ENCODE results near the gene TCTN2.

The TCTN2 gene

GRCh38 chr12:123743002-123743401 lies 72.1 kb downstream of the TCTN2 start:
- peak overlapping the region; percentile 85 for H3K27ac Mint-ChIP-seq
- peak overlapping the region; percentile 17 for H3K4me3 Mint-ChIP-seq
- no peaks in the 10 kb centered on the region for H3K9me3 Mint-ChIP-seq (ENCODE audit: low read depth)
- H3K4me1 Mint-ChIP-seq (ENCODE audit: low read depth), result peaks cover 39% of the 10 kb centered on the region
- H3K27me3 Mint-ChIP-seq, result no peaks in the 10 kb centered on the region
- H3K36me3 Mint-ChIP-seq, result peaks cover 23% of the 10 kb centered on the region

GRCh38 chr12:123744836-123745235 lies 73.9 kb downstream of the TCTN2 start:
- Mint-ChIP-seq H3K27ac (peak overlapping the region; percentile 22), H3K9me3 (ENCODE audit: low read depth) (no peaks in the 10 kb centered on the region), H3K27me3 (no peaks in the 10 kb centered on the region), H3K4me1 (ENCODE audit: low read depth) (peaks cover 41% of the 10 kb centered on the region), H3K4me3 (no peak overlapping the region), H3K36me3 (peaks cover 20% of the 10 kb centered on the region)

DNA sequence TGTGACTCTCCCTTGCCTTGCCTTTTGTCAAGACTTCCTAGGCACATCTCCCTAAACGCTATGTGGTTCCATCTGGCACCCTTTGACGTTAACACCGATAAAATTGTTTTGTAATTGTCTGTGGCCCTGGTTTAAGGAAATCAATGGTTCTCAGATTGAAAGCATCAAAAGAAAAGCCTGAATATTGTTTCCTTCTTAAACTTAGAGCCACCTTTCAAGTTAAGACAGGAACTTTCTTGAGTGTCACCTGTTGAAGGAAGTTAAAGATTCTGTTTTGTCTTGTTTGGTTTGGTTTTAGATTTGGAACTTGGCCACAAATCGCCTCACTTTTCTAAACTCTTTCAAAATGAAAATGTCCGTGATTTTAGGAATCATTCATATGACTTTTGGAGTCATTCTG lies 76.4 kb downstream of the TCTN2 start:
- Mint-ChIP-seq H3K27ac (peak overlapping the region; percentile 81), H3K4me1 (ENCODE audit: low read depth) (peaks cover 29% of the 10 kb centered on the region), H3K9me3 (ENCODE audit: low read depth) (no peaks in the 10 kb centered on the region), H3K36me3 (peaks cover 13% of the 10 kb centered on the region), H3K27me3 (no peaks in the 10 kb centered on the region), H3K4me3 (peak overlapping the region; percentile 12)

DNA sequence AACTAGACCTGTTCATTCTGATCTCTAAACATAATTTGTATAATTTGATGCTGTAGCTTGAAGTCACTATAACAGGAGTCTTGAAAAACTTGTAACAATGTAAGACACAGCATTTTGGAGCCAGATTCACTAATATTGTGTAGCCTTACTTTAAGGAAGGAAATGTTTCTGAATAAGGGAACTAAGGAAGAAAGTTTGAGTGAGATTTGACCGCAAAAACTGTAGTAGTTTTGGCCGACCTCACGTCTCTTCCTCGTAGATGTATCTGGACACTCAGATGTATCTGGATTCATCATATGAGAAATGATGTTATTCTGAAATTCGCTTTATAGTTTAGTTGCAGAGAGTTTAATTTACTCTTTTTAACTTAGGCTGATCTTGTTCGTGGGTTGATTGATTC lies 77.2 kb downstream of the TCTN2 start:
- no peaks in the 10 kb centered on the region for H3K9me3 Mint-ChIP-seq (ENCODE audit: low read depth)
- peaks cover 23% of the 10 kb centered on the region for H3K4me1 Mint-ChIP-seq (ENCODE audit: low read depth)
- no peak overlapping the region for H3K4me3 Mint-ChIP-seq
- H3K27ac Mint-ChIP-seq, result no peak overlapping the region
- no peaks in the 10 kb centered on the region for H3K27me3 Mint-ChIP-seq
- H3K36me3 Mint-ChIP-seq, result peaks cover 9% of the 10 kb centered on the region

- Mint-ChIP-seq H3K27ac (no peak overlapping the region), H3K9me3 (ENCODE audit: low read depth) (no peaks in the 10 kb centered on the region)
These were observed 77.7 kb downstream of the TCTN2 start for GRCh38 chr12:123748661-123749060.

DNA sequence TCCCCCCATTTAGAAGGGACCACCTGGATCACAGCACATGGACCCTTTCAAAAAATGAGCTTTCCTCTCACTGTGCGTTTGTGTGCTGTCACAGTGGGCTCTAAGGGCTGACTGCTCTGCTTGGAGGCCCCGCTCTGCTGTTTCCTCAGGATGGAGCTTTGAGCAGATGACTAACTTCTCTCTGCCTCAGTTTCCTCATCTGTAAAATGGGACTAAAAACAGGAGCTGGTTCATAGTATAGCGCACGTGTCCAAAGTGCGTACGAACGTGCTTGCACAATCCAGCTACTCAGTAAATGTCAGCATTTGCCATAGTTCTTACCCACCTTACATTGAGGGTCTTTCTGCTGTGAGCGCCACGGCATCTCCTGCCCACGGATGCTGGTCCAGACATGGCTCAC lies 78.4 kb downstream of the TCTN2 start:
- peaks cover 11% of the 10 kb centered on the region for H3K36me3 Mint-ChIP-seq
- no peaks in the 10 kb centered on the region for H3K9me3 Mint-ChIP-seq (ENCODE audit: low read depth)
- H3K4me3 Mint-ChIP-seq, result no peak overlapping the region
- no peaks in the 10 kb centered on the region for H3K27me3 Mint-ChIP-seq
- peaks cover 19% of the 10 kb centered on the region for H3K4me1 Mint-ChIP-seq (ENCODE audit: low read depth)
- H3K27ac Mint-ChIP-seq, result no peak overlapping the region

More at GRCh38 chr12:123748661-123749060, 77.7 kb downstream of the TCTN2 start:
- Mint-ChIP-seq H3K4me1 (ENCODE audit: low read depth) (peaks cover 20% of the 10 kb centered on the region), H3K27me3 (no peaks in the 10 kb centered on the region), H3K4me3 (no peak overlapping the region), H3K36me3 (peaks cover 11% of the 10 kb centered on the region)

GRCh38 chr12:123750159-123750656 lies 79.3 kb downstream of the TCTN2 start:
- peaks cover 11% of the 10 kb centered on the region for H3K36me3 Mint-ChIP-seq
- H3K4me1 Mint-ChIP-seq (ENCODE audit: low read depth), result peaks cover 18% of the 10 kb centered on the region
- H3K27ac Mint-ChIP-seq, result no peak overlapping the region
- H3K4me3 Mint-ChIP-seq, result no peak overlapping the region
- H3K9me3 Mint-ChIP-seq (ENCODE audit: low read depth), result no peaks in the 10 kb centered on the region
- no peaks in the 10 kb centered on the region for H3K27me3 Mint-ChIP-seq

GRCh38 chr12:123752046-123752445 lies 81.1 kb downstream of the TCTN2 start:
- Mint-ChIP-seq H3K4me1 (ENCODE audit: low read depth) (peaks cover 10% of the 10 kb centered on the region), H3K4me3 (no peak overlapping the region), H3K36me3 (peaks cover 9% of the 10 kb centered on the region)

GRCh38 chr12:123754041-123754772 lies 83.3 kb downstream of the TCTN2 start:
- no peak overlapping the region for H3K27ac Mint-ChIP-seq
- H3K27me3 Mint-ChIP-seq, result no peaks in the 10 kb centered on the region
- H3K4me3 Mint-ChIP-seq, result no peak overlapping the region
- H3K36me3 Mint-ChIP-seq, result peaks cover 5% of the 10 kb centered on the region
- no peaks in the 10 kb centered on the region for H3K9me3 Mint-ChIP-seq (ENCODE audit: low read depth)
- peaks cover 2% of the 10 kb centered on the region for H3K4me1 Mint-ChIP-seq (ENCODE audit: low read depth)

More at GRCh38 chr12:123752046-123752445, 81.1 kb downstream of the TCTN2 start:
- Mint-ChIP-seq H3K9me3 (ENCODE audit: low read depth) (no peaks in the 10 kb centered on the region), H3K27ac (no peak overlapping the region), H3K27me3 (no peaks in the 10 kb centered on the region)

DNA sequence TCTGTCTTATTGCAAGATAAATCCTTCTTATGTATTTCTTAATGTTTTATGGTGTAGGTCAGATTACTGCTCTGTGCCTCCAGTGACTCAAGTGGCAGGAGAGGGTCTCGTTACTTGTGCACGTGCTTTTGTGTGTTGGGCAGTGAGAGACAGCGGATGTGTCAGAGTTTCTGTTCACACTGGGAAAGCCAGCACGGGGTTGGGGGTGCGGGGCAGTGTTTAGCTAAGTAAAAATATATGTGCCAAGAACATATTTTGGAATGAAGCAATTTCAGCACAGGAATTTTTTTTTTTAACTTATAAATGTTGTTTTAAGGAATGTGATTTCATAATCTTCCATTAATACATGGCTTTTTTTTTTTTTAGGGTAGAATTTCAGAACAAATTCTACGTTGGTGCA lies 86.6 kb downstream of the TCTN2 start:
- peaks cover 5% of the 10 kb centered on the region for H3K4me1 Mint-ChIP-seq (ENCODE audit: low read depth)
- H3K9me3 Mint-ChIP-seq (ENCODE audit: low read depth), result no peaks in the 10 kb centered on the region
- H3K36me3 Mint-ChIP-seq, result peaks cover 5% of the 10 kb centered on the region
- no peaks in the 10 kb centered on the region for H3K27me3 Mint-ChIP-seq
- H3K27ac Mint-ChIP-seq, result no peak overlapping the region
- H3K4me3 Mint-ChIP-seq, result no peak overlapping the region

Measured in activated naive CD8-positive, alpha-beta T cell (primary cell).